K562 (cell line): ENCODE results near the gene BSDC1. TPM values are rescaled to one million over a fixed set of nuclear protein-coding genes. Genes with fewer than 3 reads are reported as not detected.

Experiments
- BCL6 ChIP-seq: fragments of 250-450 bp; sonication (Bioruptor Pico); IDR thresholded peaks from 2 replicates; pipeline ENCODE4 v1.4.0; 2020
- FOXK1 ChIP-seq: sonication (generic); formaldehyde crosslinking; IDR thresholded peaks from 2 replicates; pipeline ENCODE4 v1.8.0; 2022; ENCODE audit warnings: missing genetic modification reagents, mild to moderate bottlenecking, borderline replicate concordance
- HDAC6 ChIP-seq: IDR thresholded peaks from 2 replicates; pipeline ENCODE4 v1.6.1; 2012; ENCODE audit warnings: low read depth, mild to moderate bottlenecking, control low read depth, inconsistent platforms, low read length, moderate library complexity
- HDGF ChIP-seq: fragments of 450-650 bp; IDR thresholded peaks from 2 replicates; pipeline ENCODE4 v1.6.1; 2016
- NR3C1 ChIP-seq: sonication (generic); formaldehyde crosslinking; IDR thresholded peaks from 2 replicates; pipeline ENCODE4 v1.8.1; 2022; ENCODE audit warnings: missing genetic modification reagents
- POLR2A ChIP-seq: fragments of 450-650 bp; conservative IDR thresholded peaks from 2 replicates; pipeline ENCODE4 v1.6.1; 2016
- PURB ChIP-seq: sonication (generic); formaldehyde crosslinking; IDR thresholded peaks from 2 replicates; pipeline ENCODE4 v1.9.0; 2021; ENCODE audit warnings: low read depth, mild to moderate bottlenecking, missing genetic modification reagents
- TAF1 ChIP-seq: IDR thresholded peaks from 2 replicates; pipeline ENCODE4 v1.6.1; 2011; ENCODE audit warnings: mild to moderate bottlenecking, low read length, moderate library complexity; ENCODE audit not compliant: insufficient read depth, control insufficient read depth, severe bottlenecking; ENCODE audit errors: extremely low read depth
- ZBTB1 ChIP-seq: sonication (generic); formaldehyde crosslinking; IDR thresholded peaks from 2 replicates; pipeline ENCODE4 v1.8.1; 2023; ENCODE audit warnings: missing genetic modification reagents, low read depth, mild to moderate bottlenecking, borderline replicate concordance
- ZNF609 ChIP-seq: sonication (generic); formaldehyde crosslinking; IDR thresholded peaks from 2 replicates; pipeline ENCODE4 v1.8.1; 2023; ENCODE audit warnings: missing genetic modification reagents, mild to moderate bottlenecking, borderline replicate concordance
- ZNF75A ChIP-seq: fragments of 450-650 bp; formaldehyde crosslinking; IDR thresholded peaks from 2 replicates; pipeline ENCODE4 v1.4.0; 2020; ENCODE audit warnings: mild to moderate bottlenecking
- ZZZ3 ChIP-seq: fragments of 450-650 bp; IDR thresholded peaks from 2 replicates; pipeline ENCODE4 v1.6.1; 2016; ENCODE audit warnings: antibody characterized with exemption, mild to moderate bottlenecking, moderate library complexity
- polyA plus RNA-seq, 8 experiments: library from polyadenylated mRNA; depleted of rRNA in 4 of 8; stranded (reverse) in 5 of 8; unstranded in 3 of 8; fragments of >200 nt; fragmentation: Nextera tagmentation in 2 of 8; fragmentation: Illumina TruSeq in 1 of 8; extraction: Ambion mirVana in 2 of 8; extraction: Trizol in 1 of 8; gene quantifications; 2 replicates each; pipeline versions ENCODE4 v1.2.1 to v1.2.3, GENCODE V29; 2011 to 2014; ENCODE audit warnings: inconsistent platforms in 1 of 8, missing spikeins in 1 of 8
- total RNA-seq, 7 experiments: library from RNA; depleted of rRNA in 6 of 7; stranded (reverse); fragments of >200 nt in 6 of 7; fragmentation: Illumina TruSeq in 2 of 7; extraction: Trizol in 2 of 7; gene quantifications; 2 replicates each; pipeline versions ENCODE4 v1.2.1 to v1.2.3, GENCODE V29; 2011 to 2021; ENCODE audit warnings: low replicate concordance in 1 of 7
- TF ChIP-seq, protein P1 (sequence below): fragments of 250-450 bp; sonication (Bioruptor Pico); IDR thresholded peaks from 2 replicates; pipeline ENCODE4 v1.8.0; 2022; ENCODE audit warnings: moderate library complexity, mild to moderate bottlenecking, inconsistent platforms
- TF ChIP-seq, protein P2 (sequence below), 3 experiments: IDR thresholded peaks in 2 of 3; conservative IDR thresholded peaks in 1 of 3; 2 replicates each; pipeline ENCODE4 v1.5.1; 2011 to 2012; ENCODE audit warnings: low read length in 3 of 3, mild to moderate bottlenecking in 3 of 3, control low read depth in 2 of 3, improper control_type of control experiment in 1 of 3, inconsistent platforms in 1 of 3, low read depth in 1 of 3, mixed read lengths in 1 of 3, moderate library complexity in 1 of 3; ENCODE audit not compliant: insufficient read depth in 2 of 3
- TF ChIP-seq, protein P3 (sequence below): fragments of 250-450 bp; sonication (Bioruptor Pico); IDR thresholded peaks from 2 replicates; pipeline ENCODE4 v1.8.0; 2021; ENCODE audit warnings: borderline replicate concordance, mild to moderate bottlenecking, moderate library complexity; ENCODE audit not compliant: poor library complexity, severe bottlenecking
- TF ChIP-seq, protein P4 (sequence below): fragments of 250-450 bp; sonication (Bioruptor Pico); IDR thresholded peaks from 2 replicates; pipeline ENCODE4 v1.9.0; 2021; ENCODE audit warnings: mild to moderate bottlenecking, inconsistent platforms

Gene BSDC1
- total and polyA plus RNA-seq, 9 of the 15 experiments (the other 6 are each of a cell fraction or from before 2014, with no cell fraction given), result 10.2 to 96.8 (median 73.1) TPM

DNA sequence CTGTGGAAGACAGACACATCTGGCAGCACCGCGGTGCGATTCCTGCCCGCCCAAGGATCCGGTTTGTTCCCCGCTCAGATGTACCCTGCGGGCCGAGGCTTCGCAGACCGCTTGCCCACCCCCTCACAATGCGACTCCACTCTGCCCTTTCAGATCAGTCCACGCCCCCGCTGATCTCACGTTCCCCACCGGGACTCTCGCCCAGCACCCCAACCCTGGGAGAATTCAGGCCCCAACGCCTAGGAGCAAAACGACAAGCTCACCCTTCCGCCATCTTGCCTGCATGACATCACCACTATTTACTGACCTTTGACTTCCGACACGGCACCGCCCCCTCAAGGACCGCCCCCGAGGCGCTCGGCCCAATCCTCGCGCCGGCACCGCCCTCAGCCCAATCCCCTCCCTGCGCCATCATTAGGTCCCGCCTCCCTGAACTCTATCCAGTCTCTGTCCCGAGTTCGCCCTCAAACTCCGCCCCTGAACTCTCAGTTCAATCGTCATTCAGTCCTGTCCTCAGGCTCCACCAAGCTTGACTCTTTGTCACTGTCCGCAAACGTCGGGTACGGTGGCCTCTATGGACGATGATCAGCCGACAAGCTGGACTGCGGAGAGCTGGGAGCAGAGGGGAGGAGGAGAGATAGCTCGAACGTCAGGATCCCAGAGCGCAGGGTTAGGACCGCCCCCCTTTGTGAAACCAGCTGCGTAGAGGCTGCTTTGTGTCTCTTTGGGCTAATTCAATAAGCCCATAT, at the start of gene BSDC1 (continued):
- TF ChIP-seq ZNF609 (peak; percentile 94), POLR2A (peak; percentile 94), PURB (CRISPR knock-in tag) (no peak), ZBTB1 (no peak), TAF1 (peak; percentile 92), FOXK1 (CRISPR knock-in tag) (peak; percentile 83; the same call in 1 of the 2 replicates), BCL6 (no peak), HDAC6 (no peak), ZNF75A (no peak), HDGF (peak; percentile 95), NR3C1 (CRISPR knock-in tag) (no peak), ZZZ3 (no peak)
- TF ChIP-seq, protein P1, sequence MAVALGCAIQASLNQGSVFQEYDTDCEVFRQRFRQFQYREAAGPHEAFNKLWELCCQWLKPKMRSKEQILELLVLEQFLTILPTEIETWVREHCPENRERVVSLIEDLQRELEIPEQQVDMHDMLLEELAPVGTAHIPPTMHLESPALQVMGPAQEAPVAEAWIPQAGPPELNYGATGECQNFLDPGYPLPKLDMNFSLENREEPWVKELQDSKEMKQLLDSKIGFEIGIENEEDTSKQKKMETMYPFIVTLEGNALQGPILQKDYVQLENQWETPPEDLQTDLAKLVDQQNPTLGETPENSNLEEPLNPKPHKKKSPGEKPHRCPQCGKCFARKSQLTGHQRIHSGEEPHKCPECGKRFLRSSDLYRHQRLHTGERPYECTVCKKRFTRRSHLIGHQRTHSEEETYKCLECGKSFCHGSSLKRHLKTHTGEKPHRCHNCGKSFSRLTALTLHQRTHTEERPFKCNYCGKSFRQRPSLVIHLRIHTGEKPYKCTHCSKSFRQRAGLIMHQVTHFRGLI (CRISPR knock-in tag), result no peak
- TF ChIP-seq, protein P2, sequence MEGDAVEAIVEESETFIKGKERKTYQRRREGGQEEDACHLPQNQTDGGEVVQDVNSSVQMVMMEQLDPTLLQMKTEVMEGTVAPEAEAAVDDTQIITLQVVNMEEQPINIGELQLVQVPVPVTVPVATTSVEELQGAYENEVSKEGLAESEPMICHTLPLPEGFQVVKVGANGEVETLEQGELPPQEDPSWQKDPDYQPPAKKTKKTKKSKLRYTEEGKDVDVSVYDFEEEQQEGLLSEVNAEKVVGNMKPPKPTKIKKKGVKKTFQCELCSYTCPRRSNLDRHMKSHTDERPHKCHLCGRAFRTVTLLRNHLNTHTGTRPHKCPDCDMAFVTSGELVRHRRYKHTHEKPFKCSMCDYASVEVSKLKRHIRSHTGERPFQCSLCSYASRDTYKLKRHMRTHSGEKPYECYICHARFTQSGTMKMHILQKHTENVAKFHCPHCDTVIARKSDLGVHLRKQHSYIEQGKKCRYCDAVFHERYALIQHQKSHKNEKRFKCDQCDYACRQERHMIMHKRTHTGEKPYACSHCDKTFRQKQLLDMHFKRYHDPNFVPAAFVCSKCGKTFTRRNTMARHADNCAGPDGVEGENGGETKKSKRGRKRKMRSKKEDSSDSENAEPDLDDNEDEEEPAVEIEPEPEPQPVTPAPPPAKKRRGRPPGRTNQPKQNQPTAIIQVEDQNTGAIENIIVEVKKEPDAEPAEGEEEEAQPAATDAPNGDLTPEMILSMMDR (IDR thresholded peaks at IDR 0.05 in 2 of 3, conservative IDR thresholded peaks at IDR 0.05 in 1 of 3; ENCODE audit: insufficient read depth in 2 of 3, low read depth in 1 of 3, low read length in 3 of 3), result 0 out of 6 replicates have a peak, but pooled peaks of 1 of the 3 experiments have one; percentile 15
- TF ChIP-seq, protein P3, sequence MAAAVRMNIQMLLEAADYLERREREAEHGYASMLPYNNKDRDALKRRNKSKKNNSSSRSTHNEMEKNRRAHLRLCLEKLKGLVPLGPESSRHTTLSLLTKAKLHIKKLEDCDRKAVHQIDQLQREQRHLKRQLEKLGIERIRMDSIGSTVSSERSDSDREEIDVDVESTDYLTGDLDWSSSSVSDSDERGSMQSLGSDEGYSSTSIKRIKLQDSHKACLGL (CRISPR knock-in tag), result no peak
- TF ChIP-seq, protein P4, sequence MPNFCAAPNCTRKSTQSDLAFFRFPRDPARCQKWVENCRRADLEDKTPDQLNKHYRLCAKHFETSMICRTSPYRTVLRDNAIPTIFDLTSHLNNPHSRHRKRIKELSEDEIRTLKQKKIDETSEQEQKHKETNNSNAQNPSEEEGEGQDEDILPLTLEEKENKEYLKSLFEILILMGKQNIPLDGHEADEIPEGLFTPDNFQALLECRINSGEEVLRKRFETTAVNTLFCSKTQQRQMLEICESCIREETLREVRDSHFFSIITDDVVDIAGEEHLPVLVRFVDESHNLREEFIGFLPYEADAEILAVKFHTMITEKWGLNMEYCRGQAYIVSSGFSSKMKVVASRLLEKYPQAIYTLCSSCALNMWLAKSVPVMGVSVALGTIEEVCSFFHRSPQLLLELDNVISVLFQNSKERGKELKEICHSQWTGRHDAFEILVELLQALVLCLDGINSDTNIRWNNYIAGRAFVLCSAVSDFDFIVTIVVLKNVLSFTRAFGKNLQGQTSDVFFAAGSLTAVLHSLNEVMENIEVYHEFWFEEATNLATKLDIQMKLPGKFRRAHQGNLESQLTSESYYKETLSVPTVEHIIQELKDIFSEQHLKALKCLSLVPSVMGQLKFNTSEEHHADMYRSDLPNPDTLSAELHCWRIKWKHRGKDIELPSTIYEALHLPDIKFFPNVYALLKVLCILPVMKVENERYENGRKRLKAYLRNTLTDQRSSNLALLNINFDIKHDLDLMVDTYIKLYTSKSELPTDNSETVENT, result peak; percentile 68
